WERI-Rb-1 (cell line): ENCODE data around the gene RPRD1B.

ENCODE experiments used
- DNase-seq: peaks from one replicate; pipeline ENCODE4 v3.0.0-alpha.2; 2020
- H3K27ac ChIP-seq: fragments of 250-450 bp; sonication (Bioruptor Pico); 2 replicates; pipeline ENCODE4 v1.5.1; 2020; ENCODE audit warnings: mild to moderate bottlenecking, moderate library complexity
- H3K27me3 ChIP-seq: fragments of 250-450 bp; sonication (Bioruptor Pico); 2 replicates; pipeline ENCODE4 v1.5.1; 2021; ENCODE audit warnings: mild to moderate bottlenecking, low read depth, moderate library complexity; ENCODE audit not compliant: insufficient read depth, severe bottlenecking
- H3K36me3 ChIP-seq: fragments of 250-450 bp; sonication (Bioruptor Pico); 2 replicates; pipeline ENCODE4 v1.5.1; 2020; ENCODE audit warnings: mild to moderate bottlenecking, moderate library complexity
- H3K4me3 ChIP-seq: 2 replicates; pipeline ENCODE4 v1.5.1; 2011; ENCODE audit warnings: low read depth, mild to moderate bottlenecking, control low read depth, low read length
- H3K9me3 ChIP-seq: fragments of 250-450 bp; sonication (Bioruptor Pico); 2 replicates; pipeline ENCODE4 v1.5.1; 2021; ENCODE audit warnings: mild to moderate bottlenecking, moderate library complexity; ENCODE audit not compliant: severe bottlenecking
- CTCF ChIP-seq: IDR thresholded peaks from 2 replicates; pipeline ENCODE4 v1.5.1; 2011; ENCODE audit warnings: low read depth, mild to moderate bottlenecking, control low read depth, inconsistent platforms, low read length

The RPRD1B gene

GRCh38 chr20:38078084-38078483 lies 44.5 kb downstream of the RPRD1B start:
- no peak for DNase-seq
- Histone ChIP-seq H3K36me3 (peaks cover 51% of the 10 kb centered on the region), H3K27me3 (no peaks in the 10 kb centered on the region), H3K27ac (no peak overlapping the region), H3K4me3 (no peak overlapping the region), H3K9me3 (no peaks in the 10 kb centered on the region)
- TF ChIP-seq CTCF: no peak

- Histone ChIP-seq H3K36me3 (peaks cover 50% of the 10 kb centered on the region), H3K9me3 (no peaks in the 10 kb centered on the region), H3K27ac (no peak overlapping the region), H3K27me3 (no peaks in the 10 kb centered on the region), H3K4me3 (no peak overlapping the region)
- no peak for TF ChIP-seq CTCF
- DNase-seq: no peak
Observed at GRCh38 chr20:38079353-38079752, 45.8 kb downstream of the RPRD1B start.

GRCh38 chr20:38081575-38081974 lies 48.0 kb downstream of the RPRD1B start:
- Histone ChIP-seq H3K27me3 (no peaks in the 10 kb centered on the region), H3K9me3 (no peaks in the 10 kb centered on the region), H3K27ac (no peak overlapping the region), H3K36me3 (peaks cover 60% of the 10 kb centered on the region), H3K4me3 (no peak overlapping the region)
- no peak for DNase-seq
- no peak for TF ChIP-seq CTCF

- Histone ChIP-seq H3K9me3 (no peaks in the 10 kb centered on the region), H3K36me3 (peaks cover 62% of the 10 kb centered on the region), H3K4me3 (no peak overlapping the region), H3K27ac (no peak overlapping the region), H3K27me3 (no peaks in the 10 kb centered on the region)
- no peak for DNase-seq
- TF ChIP-seq CTCF: no peak
Observed at GRCh38 chr20:38082894-38083293, 49.3 kb downstream of the RPRD1B start.

GRCh38 chr20:38083338-38084048 lies 49.9 kb downstream of the RPRD1B start:
- no peaks in the 10 kb centered on the region for H3K27me3 ChIP-seq
- H3K4me3 ChIP-seq: no peak overlapping the region
- no peak overlapping the region for H3K27ac ChIP-seq
- no peaks in the 10 kb centered on the region for H3K9me3 ChIP-seq
- TF ChIP-seq CTCF: no peak
- H3K36me3 ChIP-seq: peaks cover 66% of the 10 kb centered on the region
- no peak for DNase-seq

- no peak for TF ChIP-seq CTCF
- peaks cover 65% of the 10 kb centered on the region for H3K36me3 ChIP-seq
- H3K4me3 ChIP-seq: no peak overlapping the region
- DNase-seq: no peak
- H3K9me3 ChIP-seq: no peaks in the 10 kb centered on the region
- H3K27ac ChIP-seq: no peak overlapping the region
- no peaks in the 10 kb centered on the region for H3K27me3 ChIP-seq
Observed at GRCh38 chr20:38084425-38084951, 50.9 kb downstream of the RPRD1B start.
